GM23248 (cell line): ENCODE measurements around the gene ITM2C. TPM values are rescaled to one million over a fixed set of nuclear protein-coding genes. Genes with fewer than 3 reads are reported as not detected.

Source experiments
- DNase-seq: peaks from one replicate; pipeline ENCODE4 v3.0.0-alpha.2; 2015
- H2AFZ ChIP-seq: fragments of 200-600 bp; sonication (generic); 2 replicates; pipeline ENCODE4 v1.6.1; 2016; ENCODE audit warnings: antibody characterized with exemption
- H3F3A ChIP-seq: fragments of 200-600 bp; sonication (generic); 2 replicates; pipeline ENCODE4 v1.6.1; 2016; ENCODE audit warnings: mild to moderate bottlenecking, antibody characterized with exemption, mixed run types; ENCODE audit not compliant: insufficient read depth
- H3K27ac ChIP-seq: fragments of 200-600 bp; sonication (generic); 2 replicates; pipeline ENCODE4 v1.5.1; 2016; ENCODE audit warnings: mild to moderate bottlenecking
- H3K27me3 ChIP-seq: fragments of 200-600 bp; sonication (generic); replicated peaks from 2 replicates; pipeline ENCODE4 v1.6.1; 2016; ENCODE audit warnings: mild to moderate bottlenecking; ENCODE audit not compliant: insufficient read depth
- H3K36me3 ChIP-seq: fragments of 200-600 bp; sonication (generic); 2 replicates; pipeline ENCODE4 v1.6.1; 2016; ENCODE audit warnings: low read depth, mild to moderate bottlenecking
- H3K4me1 ChIP-seq: fragments of 200-600 bp; sonication (generic); 2 replicates; pipeline ENCODE4 v1.6.1; 2016; ENCODE audit warnings: mild to moderate bottlenecking; ENCODE audit not compliant: insufficient read depth
- H3K4me2 ChIP-seq: fragments of 200-600 bp; sonication (generic); one replicate; pipeline ENCODE4 v1.6.1; 2016; ENCODE audit warnings: mild to moderate bottlenecking; ENCODE audit not compliant: unreplicated experiment
- H3K4me3 ChIP-seq: fragments of 200-600 bp; sonication (generic); 2 replicates; pipeline ENCODE4 v1.5.1; 2016; ENCODE audit warnings: mild to moderate bottlenecking
- H3K79me2 ChIP-seq: fragments of 200-600 bp; sonication (generic); 2 replicates; pipeline ENCODE4 v1.6.1; 2016; ENCODE audit warnings: mild to moderate bottlenecking; ENCODE audit not compliant: insufficient read depth
- H3K9ac ChIP-seq: fragments of 200-600 bp; sonication (generic); 2 replicates; pipeline ENCODE4 v1.6.1; 2016; ENCODE audit warnings: mild to moderate bottlenecking
- H3K9me2 ChIP-seq: fragments of 200-600 bp; sonication (generic); 2 replicates; pipeline ENCODE4 v1.6.1; 2016; ENCODE audit warnings: mixed run types, mild to moderate bottlenecking, moderate library complexity; ENCODE audit not compliant: insufficient read depth
- H3K9me3 ChIP-seq: fragments of 200-600 bp; sonication (generic); one replicate; pipeline ENCODE4 v1.6.1; 2017; ENCODE audit warnings: low read depth
- H4K20me1 ChIP-seq: fragments of 200-600 bp; sonication (generic); 2 replicates; pipeline ENCODE4 v1.6.0; 2016; ENCODE audit not compliant: insufficient read depth
- EZH2 ChIP-seq: fragments of 200-600 bp; sonication (generic); IDR thresholded peaks from 2 replicates; pipeline ENCODE4 v1.6.1; 2018; ENCODE audit warnings: antibody characterized with exemption, mild to moderate bottlenecking; ENCODE audit not compliant: insufficient read depth, poor library complexity, severe bottlenecking
- EZH2phosphoT487 ChIP-seq: fragments of 200-600 bp; sonication (generic); IDR thresholded peaks from 2 replicates; pipeline ENCODE4 v1.6.1; 2018; ENCODE audit warnings: antibody characterized with exemption, moderate library complexity, mild to moderate bottlenecking, low read depth; ENCODE audit not compliant: insufficient read depth
- WGBS, 2 experiments: methylation state at CpG; one replicate each; pipeline ENCODE4 v1.1.6; 2015 to 2017; ENCODE audit warnings: low lambda C conversion rate in 2 of 2, low coverage in 1 of 2; ENCODE audit errors: missing lambda C conversion rate in 2 of 2; 5-methylcytosine and 5-hydroxymethylcytosine counted together
- in situ Hi-C: fragments of 300-500 bp; cut with MboI; formaldehyde crosslinking; loops from 2 replicates; pipeline ENCODE4 v1.15.0; 2020
- polyA plus RNA-seq: library from polyadenylated mRNA; unstranded; fragments of >200 nt; fragmentation: Nextera tagmentation; extraction: Ambion mirVana; gene quantifications from 2 replicates; pipeline ENCODE4 v1.2.1, GENCODE V29; 2016
- total RNA-seq: library from RNA; depleted of rRNA; stranded (reverse); fragments of >200 nt; shearing (Covaris generic); gene quantifications from 2 replicates; pipeline ENCODE4 v1.2.3, GENCODE V29; 2014

ITM2C gene
- total and polyA plus RNA-seq, 2 experiments from 2014 or later, result 38.9 to 47.3 TPM

- Histone ChIP-seq H3K9me3 (no peaks in the 10 kb centered on the region), H3K4me2 (no peak overlapping the region), H3K36me3 (no peaks in the 10 kb centered on the region), H3K27ac (no peak overlapping the region), H2AFZ (no peak overlapping the region), H3K4me1 (no peaks in the 10 kb centered on the region), H3K27me3 (peaks cover 46% of the 10 kb centered on the region), H3F3A (no peaks in the 10 kb centered on the region), H3K9ac (no peak overlapping the region), H4K20me1 (no peaks in the 10 kb centered on the region), H3K9me2 (no peaks in the 10 kb centered on the region), H3K79me2 (no peaks in the 10 kb centered on the region), H3K4me3 (no peak overlapping the region)
- no peak for TF ChIP-seq EZH2phosphoT487
- TF ChIP-seq EZH2, result no peak
- 48 to 57% methylated on average over 11 of the region's 11 CpGs for WGBS, 2 experiments
- in situ Hi-C loops, result no loop called here
- no peak for DNase-seq
These were observed 57.3 kb downstream of the ITM2C start for GRCh38 chr2:230921806-230922595.

GRCh38 chr2:230922951-230923717 lies 58.4 kb downstream of the ITM2C start:
- Histone ChIP-seq H3K79me2 (no peaks in the 10 kb centered on the region), H3K36me3 (no peaks in the 10 kb centered on the region), H3K9ac (no peak overlapping the region), H3K27me3 (peaks cover 35% of the 10 kb centered on the region), H2AFZ (no peak overlapping the region), H3K4me2 (no peak overlapping the region), H3K4me3 (no peak overlapping the region), H3F3A (no peaks in the 10 kb centered on the region), H3K27ac (no peak overlapping the region), H4K20me1 (no peaks in the 10 kb centered on the region), H3K9me3 (no peaks in the 10 kb centered on the region), H3K4me1 (no peaks in the 10 kb centered on the region), H3K9me2 (no peaks in the 10 kb centered on the region)
- TF ChIP-seq EZH2 (no peak), EZH2phosphoT487 (no peak)
- no peak for DNase-seq
- in situ Hi-C loops, result no loop called here
- 68% methylated on average over 14 to 16 of the region's 16 CpGs for WGBS, 2 experiments

GRCh38 chr2:230924092-230924469 lies 59.3 kb downstream of the ITM2C start:
- DNase-seq, result no peak
- H3K4me3 ChIP-seq, result no peak overlapping the region
- no peaks in the 10 kb centered on the region for H3K4me1 ChIP-seq
- H3K9me3 ChIP-seq, result no peaks in the 10 kb centered on the region
- no peaks in the 10 kb centered on the region for H3F3A ChIP-seq
- H3K79me2 ChIP-seq, result no peaks in the 10 kb centered on the region
- H4K20me1 ChIP-seq, result no peaks in the 10 kb centered on the region
- H3K4me2 ChIP-seq, result no peak overlapping the region
- H3K27ac ChIP-seq, result no peak overlapping the region
- no peak overlapping the region for H3K9ac ChIP-seq
- WGBS, 2 experiments, result 56 to 59% methylated on average over 6 of the region's 6 CpGs
- H3K27me3 ChIP-seq, result peaks cover 26% of the 10 kb centered on the region
- no peak for TF ChIP-seq EZH2
- TF ChIP-seq EZH2phosphoT487, result no peak
- no peaks in the 10 kb centered on the region for H3K36me3 ChIP-seq
- H2AFZ ChIP-seq, result no peak overlapping the region
- in situ Hi-C loops, result no loop called here
- no peaks in the 10 kb centered on the region for H3K9me2 ChIP-seq

- Histone ChIP-seq H3K4me3 (no peak within 1 kb of the TSS), H3K9me2 (no peaks in the 10 kb centered on the region), H3K27me3 (peaks cover 21% of the 10 kb centered on the region), H3K79me2 (no peaks in the 10 kb centered on the region), H3K27ac (no peak within 1 kb of the TSS), H3K4me2 (no peak within 1 kb of the TSS), H3K9me3 (no peaks in the 10 kb centered on the region), H2AFZ (no peak within 1 kb of the TSS), H3K36me3 (no peaks in the 10 kb centered on the region), H4K20me1 (no peaks in the 10 kb centered on the region), H3K9ac (no peak within 1 kb of the TSS), H3F3A (no peaks in the 10 kb centered on the region), H3K4me1 (no peaks in the 10 kb centered on the region)
- no peak for DNase-seq
- in situ Hi-C loops, result no loop called here
- 49 to 53% methylated on average over 26 of the region's 26 CpGs for WGBS, 2 experiments
- no peak for TF ChIP-seq EZH2
- TF ChIP-seq EZH2phosphoT487, result no peak
These were observed 60.0 kb downstream of the ITM2C start, which contains the start of gene GPR55 for GRCh38 chr2:230924470-230925341. GPR55 (minus strand) TSS chr2:230925242; CDS start chr2:230910962, 14,280 bp downstream.
